Measurements from ENCODE around the gene SLIT3. TPM values are rescaled to one million over a fixed set of nuclear protein-coding genes. Genes with fewer than 3 reads are reported as not detected.

The SLIT3 gene
- total RNA-seq, 3 donors from 2014 or later, result 30.7 to 103 (median 54.1) TPM

- intact Hi-C loops (cut with DNase I; ENCODE audit: low total_unique reads), result no loop called here
- no peak overlapping the region for H3K4me3 ChIP-seq
- no peaks in the 10 kb centered on the region for H3K27me3 ChIP-seq
- DNase-seq (ENCODE audit: low spot score in 2 of 2), result no peak
- H3K36me3 ChIP-seq, result no peaks in the 10 kb centered on the region
- H3K9me3 ChIP-seq, result no peaks in the 10 kb centered on the region
- TF ChIP-seq POLR2A (IDR thresholded peaks at IDR 0.05), result no peak
- TF ChIP-seq CTCF (IDR thresholded peaks at IDR 0.05), result no peak
- no peak for TF ChIP-seq POLR2AphosphoS5 (IDR thresholded peaks at IDR 0.05)
- H3K4me1 ChIP-seq, result no peaks in the 10 kb centered on the region
- H3K27ac ChIP-seq, result no peak overlapping the region
Measured at GRCh38 chr5:168612123-168612522, 688.8 kb downstream of the SLIT3 start.

Data from breast epithelium (tissue), 4 donors.